H1 (cell line): ENCODE data around the gene KSR2. TPM values are rescaled to one million over a fixed set of nuclear protein-coding genes. Genes with fewer than 3 reads are reported as not detected.

Experiments used
- CTCF ChIA-PET: fragments of 300-600 bp; sonication (Branson Sonifier 250); formaldehyde crosslinking; loops from one replicate; lab custom pipeline; 2021; ENCODE audit not compliant: partially characterized antibody; lab: Charles Lee
- POLR2A ChIA-PET: fragments of 300-600 bp; sonication (Branson Sonifier 250); formaldehyde crosslinking; loops from one replicate; lab custom pipeline; 2021; ENCODE audit warnings: inconsistent platforms; ENCODE audit not compliant: partially characterized antibody; lab: Charles Lee
- DNase-seq, 2 experiments: peaks; one replicate each; pipeline versions ENCODE4 v3.0.0 to v3.0.0-alpha.2; 2010 to 2022; ENCODE audit warnings: low spot score in 2 of 2, low read depth in 1 of 2, mixed read lengths in 1 of 2
- FAIRE-seq: peaks from 2 replicates; lab custom pipeline; 2011; peaks lifted over from hg19 to GRCh38; lab: Jason Lieb, UNC
- H2AFZ ChIP-seq: 2 replicates; pipeline ENCODE4 v1.8.1; 2012; ENCODE audit warnings: low read length, inconsistent platforms
- H2AK5ac ChIP-seq: 2 replicates; pipeline ENCODE4 v1.6.1; 2013; ENCODE audit warnings: low read depth, low read length
- H2BK120ac ChIP-seq: replicated peaks from 2 replicates; pipeline ENCODE3; 2013; ENCODE audit warnings: low read depth, low read length, inconsistent platforms
- H2BK12ac ChIP-seq: 2 replicates; pipeline ENCODE4 v1.6.1; 2013; ENCODE audit warnings: low read depth, low read length
- H2BK15ac ChIP-seq: 2 replicates; pipeline ENCODE4 v1.6.1; 2013; ENCODE audit warnings: low read length
- H2BK20ac ChIP-seq: 2 replicates; pipeline ENCODE4 v1.6.1; 2013; ENCODE audit warnings: low read length
- H2BK5ac ChIP-seq: 2 replicates; pipeline ENCODE4 v1.6.1; 2013; ENCODE audit warnings: low read depth, low read length
- H3K14ac ChIP-seq: 2 replicates; pipeline ENCODE4 v1.6.1; 2013; ENCODE audit warnings: inconsistent platforms; ENCODE audit not compliant: insufficient read length
- H3K18ac ChIP-seq: 2 replicates; pipeline ENCODE4 v1.6.1; 2013; ENCODE audit warnings: low read length; ENCODE audit errors: extremely low read depth
- H3K23ac ChIP-seq: 2 replicates; pipeline ENCODE4 v1.6.1; 2013; ENCODE audit warnings: inconsistent platforms; ENCODE audit not compliant: insufficient read length
- H3K23me2 ChIP-seq: 2 replicates; pipeline ENCODE4 v1.6.1; 2013; ENCODE audit warnings: low read depth, low read length
- H3K27ac ChIP-seq: 2 replicates; pipeline ENCODE4 v1.6.1; 2011; ENCODE audit warnings: low read depth, low read length, inconsistent platforms
- H3K27me3 ChIP-seq, 4 experiments: replicated peaks in 1 of 4; 1 replicate in 1 of 4; 2 replicates in 3 of 4; pipeline versions ENCODE4 v1.6.1 to v1.8.1; 2011 to 2013; ENCODE audit warnings: low read length in 3 of 4, mild to moderate bottlenecking in 3 of 4, inconsistent platforms in 2 of 4, mixed read lengths in 2 of 4, moderate library complexity in 1 of 4; ENCODE audit not compliant: control insufficient read depth in 3 of 4, insufficient read depth in 3 of 4; ENCODE audit errors: extremely low read depth in 1 of 4
- H3K36me3 ChIP-seq, 4 experiments: 2 replicates each; pipeline versions ENCODE4 v1.6.1 to v1.8.1; 2011 to 2013; ENCODE audit warnings: mild to moderate bottlenecking in 4 of 4, low read length in 3 of 4, moderate library complexity in 2 of 4, control low read depth in 1 of 4, inconsistent platforms in 1 of 4; ENCODE audit not compliant: insufficient read depth in 4 of 4, control insufficient read depth in 2 of 4
- H3K4ac ChIP-seq: replicated peaks from 2 replicates; pipeline ENCODE3; 2013; ENCODE audit warnings: low read length, low read depth, mixed read lengths, inconsistent platforms; ENCODE audit not compliant: insufficient read length
- H3K4me1 ChIP-seq, 4 experiments: replicated peaks in 1 of 4; 1 replicate in 1 of 4; 2 replicates in 3 of 4; pipeline versions ENCODE4 v1.6.1 to v1.8.1; 2011 to 2013; ENCODE audit warnings: low read length in 3 of 4, inconsistent platforms in 2 of 4, mixed read lengths in 1 of 4; ENCODE audit not compliant: insufficient read depth in 4 of 4, control insufficient read depth in 3 of 4
- H3K4me2 ChIP-seq, 2 experiments: 2 replicates each; pipeline versions ENCODE4 v1.6.1 to v1.8.1; 2011 to 2013; ENCODE audit warnings: low read depth in 2 of 2, low read length in 2 of 2, control low read depth in 1 of 2, inconsistent platforms in 1 of 2, mild to moderate bottlenecking in 1 of 2; ENCODE audit not compliant: insufficient read depth in 1 of 2
- H3K4me3 ChIP-seq, 4 experiments: fragments of 200-600, 300-600 bp in 1 of 4; sonication (generic), shearing (Covaris generic), sonication (Bioruptor Twin) in 1 of 4; 2 replicates each; pipeline versions ENCODE4 v1.5.1 to v1.8.1; 2011 to 2016; ENCODE audit warnings: low read length in 4 of 4, low read depth in 3 of 4, control low read depth in 2 of 4, inconsistent platforms in 2 of 4, mild to moderate bottlenecking in 2 of 4, mixed read lengths in 1 of 4, moderate library complexity in 1 of 4; ENCODE audit not compliant: insufficient read depth in 2 of 4; ENCODE audit errors: extremely low read depth in 1 of 4
- H3K56ac ChIP-seq: replicated peaks from 2 replicates; pipeline ENCODE3; 2013; ENCODE audit warnings: low read depth, mild to moderate bottlenecking, mixed read lengths, low read length, inconsistent platforms; ENCODE audit not compliant: insufficient read length
- H3K79me1 ChIP-seq: 2 replicates; pipeline ENCODE4 v1.6.1; 2013; ENCODE audit warnings: low read depth, low read length, control low read depth
- H3K79me2 ChIP-seq, 2 experiments: 2 replicates each; pipeline versions ENCODE4 v1.6.1 to v1.8.1; 2012 to 2013; ENCODE audit warnings: low read length in 2 of 2, mild to moderate bottlenecking in 2 of 2, inconsistent platforms in 1 of 2; ENCODE audit not compliant: insufficient read depth in 2 of 2, control insufficient read depth in 1 of 2
- H3K9ac ChIP-seq, 4 experiments: replicated peaks in 1 of 4; 1 replicate in 1 of 4; 2 replicates in 3 of 4; pipeline versions ENCODE4 v1.6.1 to v1.8.1; 2011 to 2013; ENCODE audit warnings: low read depth in 3 of 4, low read length in 3 of 4, control low read depth in 2 of 4, mild to moderate bottlenecking in 2 of 4, moderate library complexity in 2 of 4, inconsistent platforms in 1 of 4; ENCODE audit errors: extremely low read depth in 1 of 4
- H3K9me3 ChIP-seq, 2 experiments: 2 replicates each; pipeline versions ENCODE4 v1.6.1 to v1.8.1; 2012 to 2013; ENCODE audit warnings: mild to moderate bottlenecking in 2 of 2, moderate library complexity in 2 of 2, control low read depth in 1 of 2, inconsistent platforms in 1 of 2, low read depth in 1 of 2, low read length in 1 of 2, mixed read lengths in 1 of 2; ENCODE audit not compliant: insufficient read depth in 2 of 2
- H4K20me1 ChIP-seq, 2 experiments: replicated peaks in 1 of 2; 2 replicates each; pipeline versions ENCODE3 to v1.8.1; 2011 to 2013; ENCODE audit warnings: inconsistent platforms in 2 of 2, low read length in 2 of 2, mild to moderate bottlenecking in 1 of 2; ENCODE audit not compliant: insufficient read depth in 2 of 2, control insufficient read depth in 1 of 2
- H4K5ac ChIP-seq: 2 replicates; pipeline ENCODE4 v1.6.1; 2013; ENCODE audit warnings: low read length, low read depth, mixed read lengths, inconsistent platforms; ENCODE audit not compliant: insufficient read length
- H4K8ac ChIP-seq: 2 replicates; pipeline ENCODE4 v1.8.0; 2013; ENCODE audit warnings: mild to moderate bottlenecking, moderate library complexity, low read length, inconsistent platforms; ENCODE audit not compliant: insufficient read depth; ENCODE audit errors: extremely low read depth
- H4K91ac ChIP-seq: replicated peaks from 2 replicates; pipeline ENCODE3; 2013; ENCODE audit warnings: low read length, mixed read lengths, inconsistent platforms; ENCODE audit not compliant: insufficient read length
- FOSL1 ChIP-seq: IDR thresholded peaks from 2 replicates; pipeline ENCODE4 v1.6.1; 2011; ENCODE audit warnings: mild to moderate bottlenecking, low read depth, low read length, moderate library complexity; ENCODE audit not compliant: insufficient read depth
- HDAC6 ChIP-seq: IDR thresholded peaks from one replicate; pipeline ENCODE4 v1.7.1; 2012; ENCODE audit warnings: low read depth, mild to moderate bottlenecking, inconsistent platforms, low read length, moderate library complexity
- JUND ChIP-seq: IDR thresholded peaks from 2 replicates; pipeline ENCODE4 v1.6.1; 2011; ENCODE audit warnings: mild to moderate bottlenecking, improper control_type of control experiment, low read length
- KDM5A ChIP-seq: fragments of 200-600 bp; IDR thresholded peaks from 2 replicates; pipeline ENCODE4 v1.7.1; 2012; ENCODE audit warnings: mild to moderate bottlenecking, low read length, inconsistent platforms, mixed read lengths
- NRF1 ChIP-seq: IDR thresholded peaks from 2 replicates; pipeline ENCODE4 v1.6.1; 2011; ENCODE audit warnings: mild to moderate bottlenecking, low read depth, low read length, improper control_type of control experiment
- SIRT6 ChIP-seq: IDR thresholded peaks from one replicate; pipeline ENCODE4 v1.7.1; 2012; ENCODE audit warnings: low read length, inconsistent platforms
- USF2 ChIP-seq: IDR thresholded peaks from 2 replicates; pipeline ENCODE4 v1.6.1; 2011; ENCODE audit warnings: low read length, improper control_type of control experiment
- WGBS, 2 experiments: shearing (Covaris generic) in 1 of 2; methylation state at CpG; one replicate each; pipeline versions ENCODE4 v1.1.6 to v1.1.7; 2013 to 2015; ENCODE audit warnings: low lambda C conversion rate in 2 of 2, mixed read lengths in 2 of 2, inconsistent platforms in 1 of 2, low coverage in 1 of 2, missing lambda C conversion rate in 1 of 2; ENCODE audit not compliant: insufficient replicate concordance in 2 of 2, insufficient coverage in 1 of 2, insufficient read length in 1 of 2; ENCODE audit errors: extremely low coverage in 1 of 2, missing lambda C conversion rate in 1 of 2; 5-methylcytosine and 5-hydroxymethylcytosine counted together
- polyA plus RNA-seq, 7 experiments: library from polyadenylated mRNA; depleted of rRNA in 3 of 7; stranded (reverse) in 5 of 7; unstranded in 2 of 7; fragments of >200 nt in 5 of 7; fragments of 200-250 nt in 2 of 7; gene quantifications; 1 replicate in 5 of 7; 2 replicates in 1 of 7; 4 replicates in 1 of 7; pipeline versions ENCODE4 v1.2.1 to v1.2.3, GENCODE V29; 2011 to 2013; ENCODE audit warnings: missing spikeins in 2 of 7, mixed read lengths in 2 of 7
- total RNA-seq: library from RNA; stranded (reverse); fragmentation: NEBNext Ultra II Directional; extraction: Animal tissue kit (Norgen Biotek cat#: 25700); gene quantifications from 2 replicates; pipeline ENCODE4 v1.2.1, GENCODE V29; 2021

Gene KSR2
- total and polyA plus RNA-seq, 2 of the 8 experiments (the other 6 are each of a cell fraction or from before 2014, with no cell fraction given), result 0.74 to 2.2 TPM

GRCh38 chr12:117533687-117534086 is 435.1 kb downstream of the KSR2 start:
- ChIA-PET CTCF (interaction anchor here (1.2 to 2.5 kb wide), 4 partner anchors 14 to 163 kb away, joined by 3 to 7 read pairs (median 4); no protein-coding TSS in a partner anchor), POLR2A (no interaction called here)
- no peak overlapping the region for H4K8ac ChIP-seq
- no peak overlapping the region for H3K23ac ChIP-seq
- WGBS, 2 experiments, result 77% methylated on average over 6 of the region's 6 CpGs; no CpG with 5 or more reads in 1 of the 2 experiments
- H2BK20ac ChIP-seq, result no peak overlapping the region
- H3K56ac ChIP-seq, result no peak overlapping the region
- H2BK15ac ChIP-seq, result no peak overlapping the region
- H3K4ac ChIP-seq, result no peak overlapping the region
- H2BK12ac ChIP-seq, result no peak overlapping the region
- no peaks in the 10 kb centered on the region for H3K79me1 ChIP-seq
- no peaks in the 10 kb centered on the region for H3K36me3 ChIP-seq
- no peaks in the 10 kb centered on the region for H3K9me3 ChIP-seq
- no peak overlapping the region for H3K4me3 ChIP-seq
- H3K27ac ChIP-seq, result no peak overlapping the region
- H4K20me1 ChIP-seq, result no peaks in the 10 kb centered on the region
- FAIRE-seq (no peak), DNase-seq (no peak)
- H3K23me2 ChIP-seq, result peaks cover 2% of the 10 kb centered on the region; the same call in 1 of the 2 replicates
- no peak overlapping the region for H2BK120ac ChIP-seq
- H3K4me1 ChIP-seq, result no peaks in the 10 kb centered on the region
- no peak overlapping the region for H4K5ac ChIP-seq
- no peak overlapping the region for H2BK5ac ChIP-seq
- H3K9ac ChIP-seq, result no peak overlapping the region
- H3K18ac ChIP-seq, result no peak overlapping the region
- no peak overlapping the region for H3K4me2 ChIP-seq
- no peak overlapping the region for H3K14ac ChIP-seq
- H3K27me3 ChIP-seq, result no peaks in the 10 kb centered on the region
- H3K79me2 ChIP-seq, result no peaks in the 10 kb centered on the region
- H2AFZ ChIP-seq, result no peak overlapping the region
- no peak overlapping the region for H4K91ac ChIP-seq
- no peak overlapping the region for H2AK5ac ChIP-seq
- TF ChIP-seq JUND, result no peak
- no peak for TF ChIP-seq FOSL1
- TF ChIP-seq KDM5A, result no peak
- no peak for TF ChIP-seq NRF1
- no peak for TF ChIP-seq USF2
- TF ChIP-seq SIRT6, result no peak
- no peak for TF ChIP-seq HDAC6
